Vagina (tissue), 2 donors: ENCODE data around the gene SERGEF. TPM values are rescaled to one million over a fixed set of nuclear protein-coding genes. Genes with fewer than 3 reads are reported as not detected.
"Not testable (repeated sequence)": the region's sequence is repeated elsewhere in the genome, so short reads cannot be mapped to it uniquely, and the experiment has no call there.

ENCODE experiments used
- DNase-seq, 2 donors: peaks; one replicate each; pipeline ENCODE4 v3.0.0-alpha.2; 2017; ENCODE audit errors: extremely low spot score in 2 of 2
- H3K27ac ChIP-seq: fragments of 200-600 bp; sonication (generic); one replicate; pipeline ENCODE4 v1.5.1; 2019
- H3K27me3 ChIP-seq: fragments of 200-600 bp; sonication (generic); one replicate; pipeline ENCODE4 v1.5.1; 2019
- H3K36me3 ChIP-seq, 2 donors: fragments of 200-600 bp; sonication (generic); one replicate each; pipeline ENCODE4 v1.5.1; 2017 to 2019
- H3K4me1 ChIP-seq: fragments of 200-600 bp; sonication (generic); one replicate; pipeline ENCODE4 v1.5.1; 2019
- H3K4me3 ChIP-seq, 2 donors: fragments of 200-600 bp; sonication (generic); 1 replicate in 1 of 2; 2 replicates in 1 of 2; pipeline ENCODE4 v1.5.1; 2016 to 2019
- H3K9me3 ChIP-seq: fragments of 200-600 bp; sonication (generic); one replicate; pipeline ENCODE4 v1.5.1; 2019
- POLR2A ChIP-seq, 2 donors: fragments of 450-650 bp; IDR thresholded peaks; one replicate each; pipeline ENCODE4 v1.6.1; 2017; ENCODE audit warnings: antibody characterized with exemption in 2 of 2, mild to moderate bottlenecking in 2 of 2, moderate library complexity in 2 of 2
- POLR2AphosphoS5 ChIP-seq, 2 donors: sonication (generic); formaldehyde crosslinking; IDR thresholded peaks; one replicate each; pipeline ENCODE4 v1.9.0; 2017; ENCODE audit warnings: antibody characterized with exemption in 2 of 2, mild to moderate bottlenecking in 2 of 2, low read depth in 1 of 2; ENCODE audit not compliant: insufficient read depth in 1 of 2
- intact Hi-C: fragments of 100-400 bp; cut with DNase I; formaldehyde crosslinking; loops from one replicate; pipeline ENCODE4 v1.15.1; 2023
- total RNA-seq: library from RNA; depleted of rRNA; stranded (reverse); fragments of >200 nt; gene quantifications from one replicate; pipeline ENCODE4 v1.2.3, GENCODE V29; 2016
- TF ChIP-seq, protein P1 (sequence below), 3 experiments: fragments of 450-650 bp in 2 of 3; fragments of 200-600 bp in 1 of 3; sonication (generic) in 1 of 3; IDR thresholded peaks; one replicate each; pipeline ENCODE4 v1.5.1; 2017 to 2019; ENCODE audit warnings: antibody characterized with exemption in 3 of 3, mild to moderate bottlenecking in 2 of 3, moderate library complexity in 2 of 3

SERGEF gene
- total RNA-seq, 1 donor from 2014 or later: 30.7 TPM

DNA sequence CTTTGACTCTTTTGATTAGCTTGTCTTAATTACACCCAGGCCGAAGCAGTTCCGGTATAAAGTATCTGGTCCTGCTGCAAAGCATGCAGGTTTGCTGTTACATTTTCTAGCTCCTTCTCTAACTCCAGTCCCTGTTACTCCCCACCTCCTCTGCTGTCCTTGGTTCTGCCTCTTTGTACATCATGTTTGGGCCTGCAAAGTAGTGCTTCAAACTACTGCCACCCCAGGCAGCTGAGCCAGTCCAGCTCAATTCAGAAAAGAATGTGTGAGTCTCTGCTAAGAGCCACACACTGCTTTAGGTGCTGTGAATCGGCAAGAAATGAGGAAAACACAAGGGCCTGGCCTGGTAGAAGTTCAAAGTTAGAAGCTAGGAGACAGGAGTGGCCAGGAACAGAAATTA lies 136.0 kb downstream of the SERGEF start:
- Histone ChIP-seq H3K4me1 (peaks cover 5% of the 10 kb centered on the region), H3K27ac (no peak overlapping the region), H3K4me3 (no peak overlapping the region), H3K36me3 (no peaks in the 10 kb centered on the region), H3K27me3 (no peaks in the 10 kb centered on the region), H3K9me3 (no peaks in the 10 kb centered on the region)
- intact Hi-C loops: no loop called here
- TF ChIP-seq, protein P1, sequence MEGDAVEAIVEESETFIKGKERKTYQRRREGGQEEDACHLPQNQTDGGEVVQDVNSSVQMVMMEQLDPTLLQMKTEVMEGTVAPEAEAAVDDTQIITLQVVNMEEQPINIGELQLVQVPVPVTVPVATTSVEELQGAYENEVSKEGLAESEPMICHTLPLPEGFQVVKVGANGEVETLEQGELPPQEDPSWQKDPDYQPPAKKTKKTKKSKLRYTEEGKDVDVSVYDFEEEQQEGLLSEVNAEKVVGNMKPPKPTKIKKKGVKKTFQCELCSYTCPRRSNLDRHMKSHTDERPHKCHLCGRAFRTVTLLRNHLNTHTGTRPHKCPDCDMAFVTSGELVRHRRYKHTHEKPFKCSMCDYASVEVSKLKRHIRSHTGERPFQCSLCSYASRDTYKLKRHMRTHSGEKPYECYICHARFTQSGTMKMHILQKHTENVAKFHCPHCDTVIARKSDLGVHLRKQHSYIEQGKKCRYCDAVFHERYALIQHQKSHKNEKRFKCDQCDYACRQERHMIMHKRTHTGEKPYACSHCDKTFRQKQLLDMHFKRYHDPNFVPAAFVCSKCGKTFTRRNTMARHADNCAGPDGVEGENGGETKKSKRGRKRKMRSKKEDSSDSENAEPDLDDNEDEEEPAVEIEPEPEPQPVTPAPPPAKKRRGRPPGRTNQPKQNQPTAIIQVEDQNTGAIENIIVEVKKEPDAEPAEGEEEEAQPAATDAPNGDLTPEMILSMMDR (IDR thresholded peaks at IDR 0.05): no peak
- DNase-seq: no peak

DNA sequence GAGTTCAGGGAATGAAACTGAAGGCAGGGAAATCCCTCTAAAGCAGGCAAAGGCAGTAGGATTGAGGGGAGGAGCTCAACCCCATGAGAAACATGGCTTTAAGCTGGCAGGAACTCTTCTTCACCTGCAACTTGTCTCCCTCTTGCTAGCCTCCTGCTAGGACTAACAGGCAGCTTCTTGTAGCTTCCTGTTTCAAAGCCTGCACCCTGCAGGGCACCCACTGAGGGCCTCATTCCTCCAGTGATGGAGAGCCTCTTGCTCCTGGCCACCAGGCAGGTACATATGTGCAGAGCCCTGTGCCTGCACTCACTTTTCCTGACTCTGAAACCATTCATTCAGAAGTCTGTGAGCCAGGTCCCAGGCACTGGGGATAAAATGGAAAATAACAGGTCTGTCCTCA lies 137.0 kb downstream of the SERGEF start:
- no peaks in the 10 kb centered on the region for H3K36me3 ChIP-seq
- H3K27me3 ChIP-seq: no peaks in the 10 kb centered on the region
- TF ChIP-seq, protein P1 (IDR thresholded peaks at IDR 0.05): no peak
- TF ChIP-seq POLR2A (IDR thresholded peaks at IDR 0.05) (no peak), POLR2AphosphoS5 (IDR thresholded peaks at IDR 0.05; ENCODE audit: insufficient read depth in 1 of 2, low read depth in 1 of 2) (no peak)
- intact Hi-C loops: no loop called here
- no peaks in the 10 kb centered on the region for H3K9me3 ChIP-seq
- H3K4me1 ChIP-seq: peaks cover 5% of the 10 kb centered on the region
- H3K27ac ChIP-seq: no peak overlapping the region
- no peak overlapping the region for H3K4me3 ChIP-seq
- DNase-seq: no peak

DNA sequence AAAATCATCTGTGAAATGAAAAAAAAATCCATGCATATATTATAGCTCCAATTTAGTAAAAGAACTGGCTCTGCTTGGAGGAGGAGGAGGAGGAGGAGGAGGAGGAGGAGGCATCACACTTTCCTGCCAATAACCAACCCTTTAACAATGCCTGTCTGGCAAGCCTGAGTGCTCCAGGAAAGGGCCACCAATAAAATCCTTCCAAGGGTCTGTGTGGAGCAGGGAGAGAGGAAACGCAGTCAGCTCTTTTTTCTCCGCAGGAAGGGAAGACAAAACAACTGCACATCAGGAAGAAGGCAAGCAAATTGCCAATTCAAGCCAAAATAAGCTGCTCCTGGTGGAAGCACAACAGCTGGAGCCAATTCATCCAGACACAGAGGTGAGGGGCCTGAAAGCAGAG lies 139.3 kb downstream of the SERGEF start:
- TF ChIP-seq, protein P1 (IDR thresholded peaks at IDR 0.05): no peak
- Histone ChIP-seq H3K36me3 (no peaks in the 10 kb centered on the region), H3K27me3 (no peaks in the 10 kb centered on the region), H3K9me3 (no peaks in the 10 kb centered on the region), H3K4me3 (no peak overlapping the region), H3K4me1 (peaks cover 5% of the 10 kb centered on the region), H3K27ac (no peak overlapping the region)
- intact Hi-C loops: no loop called here
- DNase-seq: no peak

DNA sequence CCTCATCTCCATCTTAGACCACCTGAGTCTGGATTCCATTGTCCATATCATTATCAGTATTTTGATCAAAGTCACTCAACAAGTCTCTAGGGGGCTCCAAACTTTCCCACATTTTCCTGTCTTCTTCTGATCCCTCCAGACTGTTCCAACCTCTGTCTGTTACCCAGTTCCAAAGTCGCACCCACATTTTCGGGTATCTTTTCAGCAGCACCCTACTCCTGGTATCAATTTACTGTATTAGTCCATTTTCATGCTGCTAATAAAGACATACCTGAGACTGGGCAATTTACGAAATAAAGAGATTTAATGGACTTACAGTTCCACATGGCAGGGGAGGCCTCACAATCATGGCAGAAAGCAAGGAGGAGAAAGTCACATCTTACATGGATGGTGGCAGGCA lies 144.4 kb downstream of the SERGEF start:
- H3K36me3 ChIP-seq, H3K4me1 ChIP-seq, H3K27ac ChIP-seq, DNase-seq, H3K9me3 ChIP-seq, H3K27me3 ChIP-seq, intact Hi-C loops, H3K4me3 ChIP-seq: not testable (repeated sequence)

DNA sequence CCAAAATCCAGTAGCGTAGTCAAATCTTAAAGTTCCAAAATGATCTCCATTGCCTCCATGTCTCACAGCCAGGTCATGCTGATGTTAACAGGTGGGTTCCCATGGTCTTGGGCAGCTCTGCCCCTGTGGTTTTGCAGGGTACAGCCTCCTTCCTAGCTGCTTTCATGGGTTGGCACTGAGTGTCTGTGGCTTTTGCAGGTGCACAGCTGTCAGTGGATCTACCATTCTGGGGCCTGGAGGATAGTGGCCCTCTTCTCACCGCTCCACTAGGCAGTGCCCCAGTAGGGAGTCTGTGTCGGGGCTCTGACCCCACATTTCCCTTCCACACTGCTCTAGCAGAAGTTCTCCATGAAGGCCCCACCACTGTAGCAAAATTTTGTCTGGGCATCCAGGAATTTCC lies 145.5 kb downstream of the SERGEF start:
- H3K4me1 ChIP-seq: peaks cover 8% of the 10 kb centered on the region
- H3K9me3 ChIP-seq: no peaks in the 10 kb centered on the region
- no peak for DNase-seq
- H3K27ac ChIP-seq: no peak overlapping the region
- no peak for TF ChIP-seq POLR2AphosphoS5 (IDR thresholded peaks at IDR 0.05; ENCODE audit: insufficient read depth in 1 of 2, low read depth in 1 of 2)
- TF ChIP-seq, protein P1 (IDR thresholded peaks at IDR 0.05): no peak
- H3K27me3 ChIP-seq: no peaks in the 10 kb centered on the region
- intact Hi-C loops: no loop called here
- H3K4me3 ChIP-seq: no peak overlapping the region
- H3K36me3 ChIP-seq: no peaks in the 10 kb centered on the region

DNA sequence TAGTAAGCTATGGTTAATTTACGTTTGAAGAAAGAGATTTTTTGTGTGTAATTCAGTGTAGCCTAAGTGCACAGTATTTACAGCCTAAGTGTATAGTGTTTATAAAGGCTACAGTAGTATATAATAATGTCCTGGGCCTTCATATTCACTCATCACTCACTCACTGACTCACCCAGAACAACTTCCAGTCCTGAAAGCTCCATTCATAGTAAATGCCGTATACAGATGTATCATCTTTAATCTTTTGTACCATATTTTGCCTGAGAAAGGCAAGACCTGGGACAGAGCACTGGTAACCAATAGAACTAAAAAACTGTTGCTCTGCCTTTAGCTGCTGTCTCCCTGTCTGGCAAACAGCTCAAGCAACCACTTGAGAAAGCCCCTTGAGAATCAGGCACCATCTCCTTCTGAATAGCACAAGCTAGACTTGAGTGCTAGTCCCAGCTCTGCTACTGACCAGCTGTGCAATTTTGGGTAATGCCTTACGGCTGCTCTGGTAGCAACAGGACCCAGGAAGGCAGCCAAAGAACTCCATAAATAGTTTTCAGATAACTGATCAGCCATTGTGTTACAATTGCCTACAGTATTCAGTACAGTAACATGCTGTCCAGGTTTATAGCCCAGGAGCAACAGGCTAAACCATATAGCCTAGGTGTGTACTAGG lies 146.9 kb downstream of the SERGEF start:
- Histone ChIP-seq H3K27me3 (no peaks in the 10 kb centered on the region), H3K36me3 (no peaks in the 10 kb centered on the region), H3K4me3 (no peak overlapping the region), H3K9me3 (no peaks in the 10 kb centered on the region), H3K27ac (no peak overlapping the region), H3K4me1 (peaks cover 8% of the 10 kb centered on the region)
- intact Hi-C loops: no loop called here
- TF ChIP-seq POLR2A (IDR thresholded peaks at IDR 0.05): no peak
- no peak for TF ChIP-seq POLR2AphosphoS5 (IDR thresholded peaks at IDR 0.05; ENCODE audit: insufficient read depth in 1 of 2, low read depth in 1 of 2)
- TF ChIP-seq, protein P1 (IDR thresholded peaks at IDR 0.05): no peak
- DNase-seq: no peak
